ENCODE data around the gene GDF2.

DNA sequence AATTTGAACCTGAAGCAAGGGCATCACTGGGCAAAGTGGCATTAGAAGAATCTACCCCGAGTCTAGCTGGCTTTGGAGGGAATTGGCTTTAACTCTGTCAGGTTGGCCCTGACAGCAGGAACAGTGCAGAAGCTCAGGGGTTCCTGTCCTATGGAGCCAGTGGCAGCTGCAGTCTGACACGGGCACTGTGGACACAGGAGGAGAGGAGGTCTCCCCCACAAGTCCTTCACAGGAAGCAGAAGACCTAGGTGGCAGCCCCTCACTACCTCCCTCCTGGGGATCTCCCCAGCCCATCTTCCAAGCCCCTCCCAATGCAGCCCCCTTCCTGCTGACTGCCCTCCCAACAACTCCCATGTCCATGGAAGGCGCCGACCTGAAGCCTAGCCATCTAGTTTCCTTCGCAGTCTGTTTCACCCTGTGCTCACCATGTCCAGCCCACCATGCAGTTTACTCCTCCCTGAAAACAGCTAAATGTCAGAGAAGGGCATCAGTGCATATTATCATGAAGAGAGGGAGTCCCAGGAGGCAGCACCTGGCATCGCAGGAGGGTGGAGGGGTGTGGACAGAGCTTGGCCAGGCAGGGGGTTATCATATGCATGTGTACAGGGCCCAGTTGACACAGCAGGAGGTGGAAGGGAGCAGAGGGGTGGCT lies 40.1 kb upstream of the GDF2 start:
- TF ChIP-seq EP300 (IDR thresholded peaks at IDR 0.05; ENCODE audit: borderline replicate concordance in 1 of 2, control insufficient read depth in 1 of 2, low read depth in 2 of 2, low read length in 2 of 2) (no peak), CTCF (IDR thresholded peaks at IDR 0.05 in 2 of 3, conservative IDR thresholded peaks at IDR 0.05 in 1 of 3; ENCODE audit: control insufficient read depth in 2 of 3, extremely low read depth in 1 of 3, insufficient read depth in 1 of 3, low read depth in 3 of 3, low read length in 3 of 3) (no peak)
- TF ChIP-seq, protein P1, sequence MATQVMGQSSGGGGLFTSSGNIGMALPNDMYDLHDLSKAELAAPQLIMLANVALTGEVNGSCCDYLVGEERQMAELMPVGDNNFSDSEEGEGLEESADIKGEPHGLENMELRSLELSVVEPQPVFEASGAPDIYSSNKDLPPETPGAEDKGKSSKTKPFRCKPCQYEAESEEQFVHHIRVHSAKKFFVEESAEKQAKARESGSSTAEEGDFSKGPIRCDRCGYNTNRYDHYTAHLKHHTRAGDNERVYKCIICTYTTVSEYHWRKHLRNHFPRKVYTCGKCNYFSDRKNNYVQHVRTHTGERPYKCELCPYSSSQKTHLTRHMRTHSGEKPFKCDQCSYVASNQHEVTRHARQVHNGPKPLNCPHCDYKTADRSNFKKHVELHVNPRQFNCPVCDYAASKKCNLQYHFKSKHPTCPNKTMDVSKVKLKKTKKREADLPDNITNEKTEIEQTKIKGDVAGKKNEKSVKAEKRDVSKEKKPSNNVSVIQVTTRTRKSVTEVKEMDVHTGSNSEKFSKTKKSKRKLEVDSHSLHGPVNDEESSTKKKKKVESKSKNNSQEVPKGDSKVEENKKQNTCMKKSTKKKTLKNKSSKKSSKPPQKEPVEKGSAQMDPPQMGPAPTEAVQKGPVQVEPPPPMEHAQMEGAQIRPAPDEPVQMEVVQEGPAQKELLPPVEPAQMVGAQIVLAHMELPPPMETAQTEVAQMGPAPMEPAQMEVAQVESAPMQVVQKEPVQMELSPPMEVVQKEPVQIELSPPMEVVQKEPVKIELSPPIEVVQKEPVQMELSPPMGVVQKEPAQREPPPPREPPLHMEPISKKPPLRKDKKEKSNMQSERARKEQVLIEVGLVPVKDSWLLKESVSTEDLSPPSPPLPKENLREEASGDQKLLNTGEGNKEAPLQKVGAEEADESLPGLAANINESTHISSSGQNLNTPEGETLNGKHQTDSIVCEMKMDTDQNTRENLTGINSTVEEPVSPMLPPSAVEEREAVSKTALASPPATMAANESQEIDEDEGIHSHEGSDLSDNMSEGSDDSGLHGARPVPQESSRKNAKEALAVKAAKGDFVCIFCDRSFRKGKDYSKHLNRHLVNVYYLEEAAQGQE (IDR thresholded peaks at IDR 0.05; ENCODE audit: low read depth, low read length), result no peak

Measured in GM12878 (cell line).